CD4-positive, alpha-beta T cell treated with Interleukin-12 subunit alpha and Interleukin-12 subunit beta, for 1 hour (primary cell): Measurements from ENCODE around the gene SPEG.
A peak's percentile ranks its signal among the peaks of the same experiment; 100 is the strongest.

Experiments used
- DNase-seq: peaks from one replicate; pipeline ENCODE4 v3.0.0-alpha.2; 2020

Gene SPEG

GRCh38 chr2:219498280-219499057, 63.8 kb downstream of the SPEG start, which contains the start of gene GMPPA:
Gene GMPPA, plus strand, starts transcription at chr2:219498891. Its CDS starts 1,085 bp downstream, at chr2:219499976.
- DNase-seq = peak; percentile 95

GRCh38 chr2:219499058-219499307, 64.3 kb downstream of the SPEG start:
- DNase-seq = no peak

- no peak for DNase-seq
Observed at GRCh38 chr2:219499555-219499954, 64.9 kb downstream of the SPEG start.

GRCh38 chr2:219500135-219500534, 65.5 kb downstream of the SPEG start:
- no peak for DNase-seq

GRCh38 chr2:219501849-219502248, 67.2 kb downstream of the SPEG start:
- no peak for DNase-seq

- DNase-seq = no peak
Observed at GRCh38 chr2:219502618-219503017, 68.0 kb downstream of the SPEG start.

- no peak for DNase-seq
Observed at GRCh38 chr2:219505585-219505984, 70.9 kb downstream of the SPEG start.

- DNase-seq = no peak
Observed at GRCh38 chr2:219506153-219506801, 71.6 kb downstream of the SPEG start.

- DNase-seq = no peak
Observed at GRCh38 chr2:219506802-219507526, 72.3 kb downstream of the SPEG start.

- no peak for DNase-seq
Observed at GRCh38 chr2:219507581-219508443, 73.2 kb downstream of the SPEG start.

- DNase-seq = no peak
Observed at GRCh38 chr2:219508444-219508734, 73.7 kb downstream of the SPEG start.

- no peak for DNase-seq
Observed at GRCh38 chr2:219508971-219509779, 74.5 kb downstream of the SPEG start.

GRCh38 chr2:219509780-219510511, 75.3 kb downstream of the SPEG start:
- peak; percentile 44 for DNase-seq

- no peak for DNase-seq
Observed at GRCh38 chr2:219510512-219511135, 76.0 kb downstream of the SPEG start.

- DNase-seq = no peak
Observed at GRCh38 chr2:219511547-219512325, 77.1 kb downstream of the SPEG start.

- DNase-seq = no peak
Observed at GRCh38 chr2:219512524-219513216, 78.0 kb downstream of the SPEG start.

- no peak for DNase-seq
Observed at GRCh38 chr2:219513787-219514186, 79.1 kb downstream of the SPEG start.

- DNase-seq = no peak
Observed at GRCh38 chr2:219514196-219514761, 79.6 kb downstream of the SPEG start, which contains the start of gene ASIC4. Gene ASIC4, plus strand, starts transcription at chr2:219514482. Its CDS starts 243 bp downstream, at chr2:219514725.

- DNase-seq = no peak
Observed at GRCh38 chr2:219514836-219515235, 80.2 kb downstream of the SPEG start.
